ENCODE data around the gene TMEM30A.
A peak's percentile ranks its signal among the peaks of the same experiment; 100 is the strongest.

Gene TMEM30A

DNA sequence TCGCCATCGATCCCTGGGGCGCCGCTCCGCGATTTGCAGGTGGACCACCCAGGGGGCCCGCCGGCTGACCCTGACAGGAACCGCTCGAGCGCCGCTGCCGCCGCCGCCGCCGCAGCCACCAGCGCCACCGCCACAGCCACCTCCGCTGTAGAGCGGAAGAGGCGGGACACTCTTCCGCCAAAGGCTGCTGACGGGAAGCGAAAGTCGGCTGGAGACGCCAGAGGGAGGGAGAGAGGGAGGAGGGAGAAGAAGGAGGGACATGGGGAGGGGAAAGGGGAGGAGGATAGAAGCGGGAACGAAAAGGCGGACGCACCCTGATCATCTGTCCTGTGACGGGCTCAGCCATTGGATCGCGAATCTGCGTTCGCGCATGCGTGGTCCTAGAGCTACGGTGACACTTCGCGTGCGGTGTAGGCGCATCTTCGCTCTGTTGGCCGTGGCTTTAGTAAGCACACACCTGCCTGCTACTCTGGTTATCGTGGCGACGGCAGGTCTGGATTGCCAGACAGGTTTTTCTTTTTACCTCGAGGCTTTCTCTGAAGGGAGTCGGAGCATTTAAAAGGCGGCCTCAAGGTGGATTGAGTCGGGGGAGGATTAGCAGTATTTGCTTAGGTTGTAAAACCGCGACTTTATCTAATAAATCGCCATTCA lies at the start of gene TMEM30A:
TSS of gene TMEM30A (minus strand) at position 161 of the 651 bp plus-strand sequence. CDS start at position 7, 154 bp downstream.
- DNase-seq (ENCODE audit: low read depth in 2 of 2, low spot score in 1 of 2) = peak; percentile 89 to 93

DNA sequence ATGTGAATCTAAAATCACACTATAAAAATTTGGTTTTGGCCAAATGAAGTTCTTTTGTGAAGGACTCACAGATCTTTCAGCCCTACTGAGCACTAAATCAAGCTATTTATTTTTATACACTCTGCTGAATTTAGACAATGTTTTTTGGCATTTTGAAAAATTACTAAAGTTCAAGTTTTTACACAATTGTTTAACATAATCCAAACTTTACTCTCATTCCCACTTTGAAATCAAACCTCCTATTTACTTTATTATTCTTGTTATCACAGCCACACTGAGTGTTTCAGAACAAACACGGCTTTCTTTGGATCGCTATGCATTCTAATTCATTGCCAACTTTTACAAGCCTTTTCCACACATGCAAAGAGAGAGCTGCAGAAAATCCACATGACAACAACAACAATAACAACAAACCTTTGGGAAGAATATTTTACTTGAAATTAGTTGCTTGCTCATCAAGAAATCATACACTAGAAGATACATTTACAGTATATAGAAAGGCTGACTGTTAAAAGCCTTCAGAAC lies 49.1 kb upstream of the TMEM30A start:
- DNase-seq (ENCODE audit: low read depth in 2 of 2, low spot score in 1 of 2) = no peak

DNA sequence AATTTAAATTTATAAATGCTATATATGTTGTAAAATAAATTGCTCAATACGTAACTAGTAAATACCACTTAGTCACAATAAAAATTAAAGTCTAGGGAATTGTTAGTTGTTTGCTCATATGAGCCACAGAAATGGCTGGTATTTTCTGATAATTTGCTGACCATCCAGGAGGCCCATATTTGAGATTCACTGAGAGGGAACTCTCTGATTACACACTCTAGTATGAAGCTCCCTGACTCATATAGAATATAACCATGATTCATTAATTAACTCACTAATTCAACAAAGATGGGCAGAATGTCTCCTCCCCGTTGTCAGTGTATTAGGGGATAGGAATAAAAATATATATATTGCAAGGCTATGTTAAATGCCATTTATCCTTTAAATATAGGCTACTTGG lies 46.6 kb upstream of the TMEM30A start:
- DNase-seq (ENCODE audit: low read depth in 2 of 2, low spot score in 1 of 2) = no peak

DNA sequence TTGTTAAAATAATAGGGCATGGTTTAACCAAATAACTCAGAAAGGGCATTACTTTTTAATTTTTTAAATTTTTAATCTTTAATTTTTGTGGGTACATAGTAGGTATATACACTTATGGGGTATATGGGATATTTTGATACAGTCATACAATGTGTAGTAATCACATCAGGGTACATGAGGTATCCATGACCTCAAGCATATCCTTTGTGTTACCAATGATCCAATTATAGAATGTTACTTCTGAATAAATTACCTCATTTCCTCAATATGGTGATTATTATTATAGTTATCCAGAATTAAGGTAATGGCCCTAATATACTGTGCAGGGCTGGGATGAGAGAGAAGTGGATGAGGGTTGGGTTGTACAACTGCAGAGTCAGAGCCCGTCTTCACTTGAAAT lies 45.1 kb upstream of the TMEM30A start:
- no peak for DNase-seq (ENCODE audit: low read depth in 2 of 2, low spot score in 1 of 2)

DNA sequence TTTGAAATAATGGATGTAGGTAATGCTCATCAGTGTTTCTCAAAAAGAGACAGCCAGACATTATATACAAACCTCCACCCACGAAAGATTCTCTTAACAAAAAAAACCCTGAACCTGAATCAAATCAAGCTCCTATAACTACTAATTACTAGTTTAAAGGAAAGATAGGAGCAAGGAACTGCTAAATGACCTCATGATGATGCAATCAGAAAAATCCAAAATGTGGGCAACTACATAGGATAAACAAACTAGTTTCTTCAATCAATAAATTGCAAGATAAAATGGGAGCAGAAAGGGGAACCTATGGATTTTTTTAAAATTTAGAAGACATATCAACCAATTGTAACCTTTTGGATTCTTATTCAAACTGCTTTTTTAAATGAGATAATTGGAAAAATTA lies 43.2 kb upstream of the TMEM30A start:
- DNase-seq (ENCODE audit: low read depth in 2 of 2, low spot score in 1 of 2) = no peak

DNA sequence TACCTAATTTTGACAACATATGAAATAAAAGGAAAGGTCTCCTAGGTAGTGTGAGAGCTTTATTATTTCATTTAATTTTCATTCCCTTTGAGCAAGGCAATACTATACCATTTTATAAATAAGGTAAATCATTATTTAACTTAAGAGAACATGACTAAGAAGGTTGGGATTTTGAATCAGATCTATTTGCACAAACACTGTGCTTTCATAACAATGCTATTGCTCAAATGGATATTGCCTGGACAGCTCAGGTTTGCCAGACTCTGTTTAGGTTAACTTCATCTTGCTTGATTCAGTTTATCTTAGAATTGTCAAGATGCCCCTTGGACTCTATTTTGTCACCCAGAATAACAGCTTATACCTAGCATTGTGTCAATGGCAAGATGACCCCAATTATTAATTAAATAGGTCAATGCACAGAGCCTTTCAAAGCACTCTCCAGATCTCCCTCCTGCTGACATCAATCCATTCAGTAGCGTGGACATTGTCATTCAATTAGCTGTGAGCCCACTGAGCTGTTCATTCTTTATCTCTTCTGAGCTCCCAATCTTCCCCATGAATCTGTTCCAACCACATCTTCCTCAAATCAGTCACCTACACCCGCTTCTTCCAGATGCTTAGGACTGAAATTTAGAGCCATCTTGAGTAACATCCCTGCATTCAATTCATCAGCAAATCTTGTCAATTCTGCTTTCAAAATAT lies 42.1 kb upstream of the TMEM30A start:
- DNase-seq (ENCODE audit: low read depth in 2 of 2, low spot score in 1 of 2) = no peak

DNA sequence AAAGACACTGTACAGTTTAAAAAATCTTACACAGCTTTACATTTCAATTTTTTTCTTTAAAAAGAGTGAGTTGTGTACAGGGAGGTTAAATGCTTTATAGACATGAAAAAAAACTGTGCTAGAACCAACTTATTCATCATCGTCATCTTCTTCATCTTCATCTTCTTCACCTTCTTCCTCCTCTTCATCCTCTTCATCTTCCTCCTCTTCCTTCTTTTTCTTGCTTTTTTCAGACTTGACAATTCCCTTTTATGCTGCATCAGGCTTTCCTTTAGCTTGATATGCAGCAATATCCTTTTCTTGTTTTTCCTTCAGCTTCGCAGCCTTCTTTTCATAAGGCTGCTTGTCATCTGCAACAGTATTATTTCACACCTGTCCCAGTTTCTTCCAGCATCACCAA lies 34.3 kb upstream of the TMEM30A start:
- no peak for DNase-seq (ENCODE audit: low read depth in 2 of 2, low spot score in 1 of 2)

DNA sequence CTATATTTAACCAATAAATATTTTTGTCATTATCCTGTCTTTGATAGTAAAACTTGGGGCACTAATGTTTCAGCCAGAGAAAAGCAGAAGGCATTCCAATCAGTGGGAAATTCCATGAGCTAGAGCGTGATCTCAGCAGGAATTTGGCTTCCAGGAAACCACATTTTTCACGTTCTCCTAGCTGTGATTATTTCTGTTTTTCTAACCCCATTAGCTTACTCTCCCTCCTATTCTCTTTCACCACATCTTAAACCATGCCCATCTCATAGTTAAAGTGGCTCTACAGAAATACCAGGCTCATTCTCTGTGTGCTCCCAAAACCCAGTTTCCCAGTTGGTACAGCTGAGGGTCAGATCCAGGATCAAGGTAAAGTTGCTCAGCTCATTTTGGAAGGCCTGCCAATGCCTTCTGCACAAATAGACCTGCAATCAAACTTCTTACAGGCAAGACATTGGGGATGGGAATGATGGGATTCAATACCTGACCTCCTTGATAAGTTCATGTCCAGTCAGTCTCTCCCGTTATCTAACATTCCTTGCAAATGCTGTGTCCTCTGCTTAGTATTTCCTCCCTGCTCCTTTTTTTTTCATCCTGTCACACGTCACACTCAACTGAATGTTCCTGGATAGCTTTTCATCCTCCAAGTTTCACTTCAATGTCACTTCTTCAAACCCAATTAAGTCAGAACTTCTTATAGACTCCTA lies 33.1 kb upstream of the TMEM30A start:
- no peak for DNase-seq (ENCODE audit: low read depth in 2 of 2, low spot score in 1 of 2)

DNA sequence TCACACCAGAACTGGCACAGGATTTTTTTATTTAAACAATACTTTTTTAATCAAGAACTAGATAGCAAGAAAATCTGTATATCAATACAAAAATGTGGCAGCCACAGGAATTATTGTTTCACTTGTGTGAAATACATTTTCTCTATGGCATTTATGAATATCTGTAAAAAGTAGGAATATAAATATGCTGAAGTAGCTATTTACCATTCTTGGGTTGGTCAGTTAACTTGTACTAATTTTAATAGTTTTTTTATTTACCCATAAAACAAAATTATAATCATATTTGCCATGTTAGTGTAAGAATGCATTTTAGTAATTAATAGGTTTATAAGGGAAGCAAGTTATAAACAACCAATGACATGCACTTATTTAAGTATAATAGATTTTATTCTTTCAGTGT lies 31.4 kb upstream of the TMEM30A start:
- no peak for DNase-seq (ENCODE audit: low read depth in 2 of 2, low spot score in 1 of 2)

DNA sequence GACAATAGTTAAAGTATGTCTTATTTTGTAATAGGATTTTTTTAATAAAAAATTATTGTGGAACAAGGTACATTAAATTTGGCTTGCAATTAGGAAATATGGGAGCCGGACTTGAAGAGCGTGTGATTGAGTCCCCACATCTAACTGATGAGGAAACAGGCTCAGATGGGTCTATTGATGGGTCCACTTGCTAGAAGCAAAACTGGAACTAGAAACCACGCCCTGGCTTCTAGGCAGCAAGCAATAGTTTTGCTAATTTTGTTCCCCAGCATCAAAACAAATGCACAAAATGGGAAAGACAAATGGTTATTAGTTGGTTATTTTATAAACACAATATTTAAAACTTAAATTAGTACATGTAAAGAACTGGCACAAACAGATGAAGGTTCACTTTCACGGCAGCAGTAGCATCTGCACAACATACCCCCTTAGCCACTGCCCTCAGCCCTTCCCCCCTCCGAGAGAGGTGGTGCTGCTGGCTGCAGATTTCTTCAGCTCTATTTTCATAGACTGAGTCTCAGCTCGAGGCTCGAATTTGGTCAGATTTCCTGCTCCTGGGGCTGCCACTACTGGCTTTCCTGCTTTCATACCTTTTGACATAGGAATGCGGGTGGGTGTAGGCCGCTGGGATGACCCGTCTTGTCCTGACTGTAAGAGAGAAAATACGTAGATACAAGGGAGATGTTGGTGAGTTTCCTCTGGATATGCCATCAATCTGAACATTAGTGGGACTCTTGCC lies 23.8 kb upstream of the TMEM30A start:
- DNase-seq (ENCODE audit: low read depth in 2 of 2, low spot score in 1 of 2) = no peak

DNA sequence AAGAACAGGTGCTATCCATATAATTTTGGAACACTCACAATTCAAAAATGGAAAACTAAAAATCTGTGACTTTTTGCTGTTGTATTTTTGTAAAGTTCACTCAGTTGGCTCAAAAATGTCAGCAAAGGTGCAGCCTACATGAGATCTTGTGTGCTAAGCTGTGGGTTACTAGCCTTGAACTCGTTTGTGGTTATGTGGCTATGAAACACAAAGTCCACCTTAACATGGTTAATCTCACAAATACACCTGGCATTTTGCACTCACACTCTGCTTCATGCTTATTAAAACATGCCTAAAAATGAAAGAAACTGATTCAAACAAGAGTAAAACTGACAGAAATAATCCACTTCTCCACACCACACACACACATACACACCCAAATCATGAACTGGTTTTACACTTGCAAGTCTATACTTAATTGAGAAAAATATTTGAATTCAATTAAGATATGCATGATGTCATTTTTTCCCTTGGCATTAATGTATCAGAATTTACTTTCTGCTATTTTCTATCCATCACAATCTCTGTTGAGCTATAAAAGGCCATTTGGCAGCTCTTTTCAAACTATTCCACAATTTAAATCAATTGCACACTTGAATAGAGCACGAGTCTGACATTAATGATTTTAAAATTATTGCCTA lies 22.9 kb upstream of the TMEM30A start:
- DNase-seq (ENCODE audit: low read depth in 2 of 2, low spot score in 1 of 2) = no peak

DNA sequence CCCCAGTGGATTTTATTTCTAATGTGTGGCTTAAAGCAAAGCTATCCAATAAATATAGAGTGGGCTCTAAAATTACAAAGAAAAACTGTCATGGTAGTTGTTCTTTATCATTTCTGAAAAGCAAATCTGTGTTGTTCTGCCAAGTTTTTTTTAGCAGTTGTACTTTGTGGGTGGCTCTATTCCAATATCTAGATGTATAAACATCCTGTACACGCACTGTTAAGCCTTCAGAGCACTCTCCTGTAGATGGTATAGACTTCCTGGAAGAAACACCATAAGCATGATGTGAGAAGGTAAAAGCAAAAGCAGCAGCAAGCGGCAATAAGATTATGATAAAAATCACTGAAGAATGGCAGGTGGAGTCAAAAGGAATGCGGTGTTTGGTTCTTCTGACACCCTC lies 21.5 kb upstream of the TMEM30A start:
- DNase-seq (ENCODE audit: low read depth in 2 of 2, low spot score in 1 of 2) = no peak

DNA sequence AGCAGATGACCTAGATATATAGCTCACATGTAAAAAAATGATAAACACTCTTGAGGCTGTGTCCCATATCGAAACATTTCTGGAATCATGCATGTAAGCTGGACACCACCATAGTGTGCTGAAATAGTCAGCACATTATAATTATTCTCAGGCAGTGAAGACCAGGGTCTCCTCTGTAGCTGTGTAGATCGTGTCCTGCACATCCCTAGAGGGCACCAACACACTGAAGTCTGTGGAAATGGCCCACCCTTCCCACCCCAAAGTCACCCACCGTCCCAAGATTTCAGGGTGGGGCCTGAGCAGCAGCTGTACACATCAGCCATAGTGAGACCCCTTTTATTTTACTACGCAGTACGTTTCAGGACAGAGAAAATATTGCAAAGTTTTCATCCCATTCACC lies 21.0 kb upstream of the TMEM30A start:
- no peak for DNase-seq (ENCODE audit: low read depth in 2 of 2, low spot score in 1 of 2)

DNA sequence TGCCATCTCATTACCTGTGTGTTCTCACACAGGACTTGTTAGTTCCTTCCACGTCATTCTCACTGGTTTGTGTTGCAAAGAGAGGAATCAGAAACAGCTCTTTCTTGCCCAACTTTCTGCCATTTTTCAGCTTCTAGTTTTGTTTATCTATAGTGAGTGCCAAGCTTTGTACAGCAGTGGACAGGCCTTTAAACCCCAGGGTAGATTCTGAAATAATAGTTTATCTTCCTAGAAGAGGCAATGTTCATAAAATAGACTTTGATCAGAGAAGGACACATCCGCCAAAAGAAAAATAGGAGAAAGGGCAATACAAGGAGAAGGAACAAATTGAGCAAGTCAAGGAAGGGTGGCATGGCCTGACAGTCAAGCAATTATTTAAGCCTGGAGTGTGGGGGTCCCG lies 17.7 kb upstream of the TMEM30A start:
- DNase-seq (ENCODE audit: low read depth in 2 of 2, low spot score in 1 of 2) = no peak

DNA sequence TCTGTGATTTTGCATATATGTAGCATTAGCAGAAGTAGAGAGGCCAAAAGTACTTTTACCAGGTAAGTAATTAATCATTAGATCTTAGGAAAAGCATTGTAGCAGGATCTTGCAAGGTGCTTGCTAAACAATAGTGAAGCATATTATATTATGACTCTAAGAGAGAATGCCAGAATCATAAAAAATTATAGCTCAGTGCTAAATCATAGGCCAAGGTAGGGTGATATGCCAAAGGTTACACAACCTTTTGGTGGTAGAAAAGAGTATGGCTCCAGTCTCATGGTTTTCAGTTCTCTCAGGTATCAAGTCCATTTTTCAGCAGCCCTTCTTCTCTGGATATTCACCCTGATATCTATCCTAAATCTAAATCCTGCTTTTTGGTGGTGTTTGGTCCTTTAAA lies 16.9 kb upstream of the TMEM30A start:
- DNase-seq (ENCODE audit: low read depth in 2 of 2, low spot score in 1 of 2) = no peak

DNA sequence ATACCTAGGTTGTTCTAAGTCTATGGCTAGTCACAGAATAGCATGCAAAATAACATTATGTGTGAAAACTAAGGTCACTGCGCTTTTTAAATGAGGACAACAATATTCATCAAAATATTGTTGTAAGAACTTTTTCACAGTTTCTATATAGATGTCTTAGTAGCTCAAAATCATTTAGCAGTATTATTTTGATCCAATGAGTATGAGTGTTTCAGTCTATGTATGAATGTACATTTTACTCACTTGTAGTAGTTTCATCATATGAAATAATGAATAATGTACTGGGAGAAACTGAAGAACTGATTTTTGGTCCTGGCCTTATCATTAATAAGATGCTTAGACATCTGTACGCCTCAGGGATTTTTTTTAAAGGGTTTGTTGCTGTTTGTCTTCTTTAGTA lies 16.5 kb upstream of the TMEM30A start:
- DNase-seq (ENCODE audit: low read depth in 2 of 2, low spot score in 1 of 2) = no peak

DNA sequence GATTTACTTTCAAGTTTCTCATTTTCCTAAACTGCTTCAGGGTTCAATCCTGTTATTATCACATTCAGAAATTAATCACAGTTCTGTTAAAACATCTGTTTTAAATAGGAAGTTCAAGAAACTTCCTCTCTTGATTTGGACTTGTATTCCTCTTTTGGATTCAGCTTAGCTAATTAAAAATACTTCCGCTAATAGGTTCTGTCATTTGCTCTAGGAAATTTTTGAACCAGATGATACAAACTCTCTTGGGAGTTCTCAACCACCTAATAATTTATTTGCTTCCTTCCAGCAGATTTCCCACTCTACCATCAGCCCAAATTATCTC lies 15.9 kb upstream of the TMEM30A start:
- DNase-seq (ENCODE audit: low read depth in 2 of 2, low spot score in 1 of 2) = no peak

DNA sequence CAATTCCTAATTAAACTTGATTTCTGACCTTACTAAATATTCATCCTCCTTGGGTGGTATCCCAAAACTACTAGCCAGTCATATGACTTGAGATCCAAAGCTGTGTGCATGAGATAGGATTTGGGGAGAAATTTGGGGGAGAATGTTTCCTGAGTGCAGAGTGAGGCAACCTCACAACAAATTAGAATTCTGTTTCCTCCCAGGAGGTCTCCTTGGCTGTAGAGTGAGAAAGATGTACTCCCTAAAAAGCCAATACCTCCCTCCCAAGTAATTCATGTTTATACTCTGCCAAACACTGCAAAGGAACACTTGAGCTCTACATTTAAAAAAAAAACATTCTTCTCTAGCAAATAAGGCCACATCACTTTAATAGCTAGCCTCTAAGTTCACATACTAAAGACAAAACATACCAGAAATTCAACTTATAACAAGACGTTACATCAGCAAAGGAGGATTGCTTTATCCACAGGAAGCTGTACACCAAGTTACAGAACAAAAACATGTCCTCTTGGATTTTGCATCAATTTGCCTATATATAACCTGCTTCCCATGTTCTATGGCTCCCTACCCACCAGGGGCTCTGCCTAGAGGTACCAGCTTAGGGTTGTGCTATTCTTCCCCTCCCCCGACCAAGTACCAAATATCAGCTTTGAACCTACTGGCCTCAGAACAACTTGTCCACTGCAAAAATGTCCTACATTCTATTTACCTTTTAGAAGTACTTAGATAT lies 15.4 kb upstream of the TMEM30A start:
- no peak for DNase-seq (ENCODE audit: low read depth in 2 of 2, low spot score in 1 of 2)

DNA sequence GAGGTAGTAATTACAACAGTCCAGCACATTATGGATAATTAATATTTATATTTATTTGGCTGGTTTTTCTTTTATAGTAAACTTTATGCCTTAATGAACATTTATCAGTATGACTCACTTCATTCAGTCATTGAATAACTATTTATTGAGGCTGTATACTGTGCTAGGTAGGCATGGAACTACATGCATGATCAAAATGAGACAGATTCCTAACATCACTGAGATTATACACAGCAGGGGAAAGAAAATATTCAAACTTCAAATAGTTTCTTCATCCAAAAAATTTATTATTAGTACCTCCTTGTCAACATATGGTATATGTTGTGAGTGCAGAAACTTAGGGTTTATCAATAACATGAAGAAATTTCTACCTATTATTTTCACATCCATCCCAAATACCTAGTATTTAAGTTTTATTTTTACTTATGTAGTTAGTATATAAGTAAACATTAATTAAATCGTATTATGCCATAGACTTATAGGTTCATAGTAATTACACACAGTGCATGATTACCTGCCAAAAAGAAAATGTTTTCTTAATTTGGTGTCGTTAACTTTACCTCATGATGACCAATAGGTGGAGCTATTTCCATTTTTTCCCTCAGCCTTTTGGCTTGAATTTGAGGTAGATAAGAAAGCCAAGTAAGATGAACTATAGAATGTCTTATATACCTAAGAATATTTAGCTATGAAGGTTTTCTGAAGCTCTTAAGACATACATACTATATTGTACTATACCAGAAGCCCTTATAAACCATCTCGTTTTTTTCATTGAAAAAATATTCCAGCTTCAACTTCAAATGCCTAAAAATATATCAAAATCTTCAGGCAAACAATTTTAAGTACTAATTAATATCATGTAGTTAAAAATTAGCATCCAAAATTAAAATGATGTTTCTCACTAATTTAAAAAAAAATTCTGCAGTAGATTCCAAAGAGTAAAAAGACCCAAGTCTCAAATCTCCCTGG lies 12.5 kb upstream of the TMEM30A start:
- DNase-seq (ENCODE audit: low read depth in 2 of 2, low spot score in 1 of 2) = no peak
